ENCODE data around the gene C12orf75. TPM values are rescaled to one million over a fixed set of nuclear protein-coding genes. Genes with fewer than 3 reads are reported as not detected.
A peak's percentile ranks its signal among the peaks of the same experiment; 100 is the strongest.

Gene C12orf75
- total and polyA plus RNA-seq, 4 donors = 36.3 to 75.4 (median 47.3) TPM

GRCh38 chr12:105355752-105356151 lies 25.3 kb downstream of the C12orf75 start:
- no peak for DNase-seq (ENCODE audit: low read depth in 4 of 6, low spot score in 6 of 6)
- Histone ChIP-seq H3K9me3 (ENCODE audit: control insufficient read depth, insufficient read depth, low read length) (no peaks in the 10 kb centered on the region), H3K27ac (ENCODE audit: low read depth, low read length) (no peak overlapping the region), H3K36me3 (ENCODE audit: control insufficient read depth, insufficient read depth, low read length) (no peaks in the 10 kb centered on the region), H3K4me1 (ENCODE audit: control insufficient read depth, insufficient read depth, low read length) (no peaks in the 10 kb centered on the region), H3K4me3 (ENCODE audit: low read depth, low read length) (no peak overlapping the region), H3K27me3 (ENCODE audit: control insufficient read depth, insufficient read depth, low read length) (no peaks in the 10 kb centered on the region)

GRCh38 chr12:105357162-105357691 lies 26.7 kb downstream of the C12orf75 start:
- Histone ChIP-seq H3K36me3 (ENCODE audit: control insufficient read depth, insufficient read depth, low read length) (no peaks in the 10 kb centered on the region), H3K4me3 (ENCODE audit: low read depth, low read length) (no peak overlapping the region), H3K27me3 (ENCODE audit: control insufficient read depth, insufficient read depth, low read length) (no peaks in the 10 kb centered on the region), H3K27ac (ENCODE audit: low read depth, low read length) (no peak overlapping the region), H3K4me1 (ENCODE audit: control insufficient read depth, insufficient read depth, low read length) (no peaks in the 10 kb centered on the region), H3K9me3 (ENCODE audit: control insufficient read depth, insufficient read depth, low read length) (no peaks in the 10 kb centered on the region)
- 60% methylated on average over 1 of the region's 6 CpGs for WGBS (ENCODE audit: insufficient coverage)
- no peak for DNase-seq (ENCODE audit: low read depth in 4 of 6, low spot score in 6 of 6)

- no peak overlapping the region for H3K4me3 ChIP-seq (ENCODE audit: low read depth, low read length)
- no peaks in the 10 kb centered on the region for H3K27me3 ChIP-seq (ENCODE audit: control insufficient read depth, insufficient read depth, low read length)
- no peaks in the 10 kb centered on the region for H3K9me3 ChIP-seq (ENCODE audit: control insufficient read depth, insufficient read depth, low read length)
- H3K36me3 ChIP-seq (ENCODE audit: control insufficient read depth, insufficient read depth, low read length) = no peaks in the 10 kb centered on the region
- H3K27ac ChIP-seq (ENCODE audit: low read depth, low read length) = no peak overlapping the region
- peak in 1 of 6 donors; percentile 12 for DNase-seq (ENCODE audit: low read depth in 4 of 6, low spot score in 6 of 6)
- H3K4me1 ChIP-seq (ENCODE audit: control insufficient read depth, insufficient read depth, low read length) = no peaks in the 10 kb centered on the region
- WGBS (ENCODE audit: insufficient coverage) = 95% methylated on average over 3 of the region's 7 CpGs
Measured at GRCh38 chr12:105358789-105359188, 28.3 kb downstream of the C12orf75 start.

- Histone ChIP-seq H3K27ac (ENCODE audit: low read depth, low read length) (no peak overlapping the region), H3K4me1 (ENCODE audit: control insufficient read depth, insufficient read depth, low read length) (no peaks in the 10 kb centered on the region), H3K4me3 (ENCODE audit: low read depth, low read length) (no peak overlapping the region), H3K9me3 (ENCODE audit: control insufficient read depth, insufficient read depth, low read length) (no peaks in the 10 kb centered on the region), H3K36me3 (ENCODE audit: control insufficient read depth, insufficient read depth, low read length) (no peaks in the 10 kb centered on the region), H3K27me3 (ENCODE audit: control insufficient read depth, insufficient read depth, low read length) (no peaks in the 10 kb centered on the region)
- WGBS (ENCODE audit: insufficient coverage) = no CpG with 5 or more reads among the region's 1 CpG
- DNase-seq (ENCODE audit: low read depth in 4 of 6, low spot score in 6 of 6) = no peak
Measured at GRCh38 chr12:105359856-105360255, 29.4 kb downstream of the C12orf75 start.

- H3K4me3 ChIP-seq (ENCODE audit: low read depth, low read length) = no peak overlapping the region
- WGBS (ENCODE audit: insufficient coverage) = no CpG with 5 or more reads among the region's 3 CpGs
- H3K27ac ChIP-seq (ENCODE audit: low read depth, low read length) = no peak overlapping the region
- no peaks in the 10 kb centered on the region for H3K9me3 ChIP-seq (ENCODE audit: control insufficient read depth, insufficient read depth, low read length)
- no peak for DNase-seq (ENCODE audit: low read depth in 4 of 6, low spot score in 6 of 6)
- no peaks in the 10 kb centered on the region for H3K27me3 ChIP-seq (ENCODE audit: control insufficient read depth, insufficient read depth, low read length)
- H3K4me1 ChIP-seq (ENCODE audit: control insufficient read depth, insufficient read depth, low read length) = no peaks in the 10 kb centered on the region
- no peaks in the 10 kb centered on the region for H3K36me3 ChIP-seq (ENCODE audit: control insufficient read depth, insufficient read depth, low read length)
Measured at GRCh38 chr12:105363890-105364289, 33.4 kb downstream of the C12orf75 start.

GRCh38 chr12:105365231-105365630 lies 34.7 kb downstream of the C12orf75 start:
- no peaks in the 10 kb centered on the region for H3K9me3 ChIP-seq (ENCODE audit: control insufficient read depth, insufficient read depth, low read length)
- H3K27ac ChIP-seq (ENCODE audit: low read depth, low read length) = no peak overlapping the region
- no peaks in the 10 kb centered on the region for H3K27me3 ChIP-seq (ENCODE audit: control insufficient read depth, insufficient read depth, low read length)
- peak in 1 of 6 donors; percentile 34 for DNase-seq (ENCODE audit: low read depth in 4 of 6, low spot score in 6 of 6)
- H3K4me3 ChIP-seq (ENCODE audit: low read depth, low read length) = no peak overlapping the region
- 80% methylated on average over 2 of the region's 3 CpGs for WGBS (ENCODE audit: insufficient coverage)
- no peaks in the 10 kb centered on the region for H3K36me3 ChIP-seq (ENCODE audit: control insufficient read depth, insufficient read depth, low read length)
- no peaks in the 10 kb centered on the region for H3K4me1 ChIP-seq (ENCODE audit: control insufficient read depth, insufficient read depth, low read length)

GRCh38 chr12:105368047-105368646 lies 37.7 kb downstream of the C12orf75 start:
- H3K27me3 ChIP-seq (ENCODE audit: control insufficient read depth, insufficient read depth, low read length) = no peaks in the 10 kb centered on the region
- WGBS (ENCODE audit: insufficient coverage) = no CpG with 5 or more reads among the region's 6 CpGs
- H3K9me3 ChIP-seq (ENCODE audit: control insufficient read depth, insufficient read depth, low read length) = no peaks in the 10 kb centered on the region
- no peaks in the 10 kb centered on the region for H3K4me1 ChIP-seq (ENCODE audit: control insufficient read depth, insufficient read depth, low read length)
- no peak overlapping the region for H3K27ac ChIP-seq (ENCODE audit: low read depth, low read length)
- H3K36me3 ChIP-seq (ENCODE audit: control insufficient read depth, insufficient read depth, low read length) = no peaks in the 10 kb centered on the region
- no peak overlapping the region for H3K4me3 ChIP-seq (ENCODE audit: low read depth, low read length)
- DNase-seq (ENCODE audit: low read depth in 4 of 6, low spot score in 6 of 6) = no peak

GRCh38 chr12:105369014-105369413 lies 38.5 kb downstream of the C12orf75 start:
- WGBS (ENCODE audit: insufficient coverage) = no CpG with 5 or more reads among the region's 3 CpGs
- no peaks in the 10 kb centered on the region for H3K4me1 ChIP-seq (ENCODE audit: control insufficient read depth, insufficient read depth, low read length)

GRCh38 chr12:105374303-105374702 lies 43.8 kb downstream of the C12orf75 start:
- no peaks in the 10 kb centered on the region for H3K4me1 ChIP-seq (ENCODE audit: control insufficient read depth, insufficient read depth, low read length)
- H3K9me3 ChIP-seq (ENCODE audit: control insufficient read depth, insufficient read depth, low read length) = no peaks in the 10 kb centered on the region
- no peak for DNase-seq (ENCODE audit: low read depth in 4 of 6, low spot score in 6 of 6)
- H3K4me3 ChIP-seq (ENCODE audit: low read depth, low read length) = no peak overlapping the region
- no CpG with 5 or more reads among the region's 1 CpG for WGBS (ENCODE audit: insufficient coverage)
- H3K27ac ChIP-seq (ENCODE audit: low read depth, low read length) = no peak overlapping the region
- H3K36me3 ChIP-seq (ENCODE audit: control insufficient read depth, insufficient read depth, low read length) = no peaks in the 10 kb centered on the region
- no peaks in the 10 kb centered on the region for H3K27me3 ChIP-seq (ENCODE audit: control insufficient read depth, insufficient read depth, low read length)

More at GRCh38 chr12:105369014-105369413, 38.5 kb downstream of the C12orf75 start:
- Histone ChIP-seq H3K4me3 (ENCODE audit: low read depth, low read length) (no peak overlapping the region), H3K27ac (ENCODE audit: low read depth, low read length) (no peak overlapping the region), H3K27me3 (ENCODE audit: control insufficient read depth, insufficient read depth, low read length) (no peaks in the 10 kb centered on the region), H3K36me3 (ENCODE audit: control insufficient read depth, insufficient read depth, low read length) (no peaks in the 10 kb centered on the region), H3K9me3 (ENCODE audit: control insufficient read depth, insufficient read depth, low read length) (no peaks in the 10 kb centered on the region)
- no peak for DNase-seq (ENCODE audit: low read depth in 4 of 6, low spot score in 6 of 6)

GRCh38 chr12:105377077-105377476 lies 46.6 kb downstream of the C12orf75 start:
- no peak for DNase-seq (ENCODE audit: low read depth in 4 of 6, low spot score in 6 of 6)
- H3K36me3 ChIP-seq (ENCODE audit: control insufficient read depth, insufficient read depth, low read length) = no peaks in the 10 kb centered on the region
- no peak overlapping the region for H3K27ac ChIP-seq (ENCODE audit: low read depth, low read length)
- no peaks in the 10 kb centered on the region for H3K9me3 ChIP-seq (ENCODE audit: control insufficient read depth, insufficient read depth, low read length)
- 100% methylated on average over 4 of the region's 4 CpGs for WGBS (ENCODE audit: insufficient coverage)
- no peaks in the 10 kb centered on the region for H3K4me1 ChIP-seq (ENCODE audit: control insufficient read depth, insufficient read depth, low read length)
- no peak overlapping the region for H3K4me3 ChIP-seq (ENCODE audit: low read depth, low read length)
- no peaks in the 10 kb centered on the region for H3K27me3 ChIP-seq (ENCODE audit: control insufficient read depth, insufficient read depth, low read length)
